IMR-90 (cell line): ENCODE results near the gene MARCKS. TPM values are rescaled to one million over a fixed set of nuclear protein-coding genes. Genes with fewer than 3 reads are reported as not detected.

Source experiments
- ATAC-seq: fragments of 200-7000 bp; cut with Tn5 transposase; 2 replicates; pipeline ENCODE4 v1.9.1; 2020; ENCODE audit warnings: low read depth, mild to moderate bottlenecking, moderate library complexity
- BruUV-seq: library from RNA; stranded (reverse); fragments of 400-500 nt; replicated peaks from 2 replicates; lab custom pipeline; 2021; lab: Mats Ljungman, UMichigan
- CTCF ChIA-PET: fragments of 300-600 bp; formaldehyde crosslinking; extraction: SDS; loops from one replicate; lab custom pipeline; 2021; ENCODE audit warnings: antibody characterized with exemption; lab: Yijun Ruan, JAX
- POLR2A ChIA-PET: fragments of 300-600 bp; sonication (Branson Sonifier 250); formaldehyde crosslinking; loops from one replicate; lab custom pipeline; 2022; ENCODE audit warnings: antibody characterized with exemption; ENCODE audit not compliant: unreplicated experiment; lab: Charles Lee
- DNase-seq: peaks from one replicate; pipeline ENCODE4 v3.0.0; 2013
- H2AFZ ChIP-seq: replicated peaks from 2 replicates; pipeline ENCODE3; 2013; ENCODE audit warnings: low read length, mild to moderate bottlenecking; ENCODE audit not compliant: poor library complexity
- H2AK5ac ChIP-seq: 2 replicates; pipeline ENCODE4 v1.6.1; 2013; ENCODE audit warnings: low read depth, low read length, inconsistent platforms
- H2AK9ac ChIP-seq: replicated peaks from 2 replicates; pipeline ENCODE3; 2013; ENCODE audit warnings: mild to moderate bottlenecking, low read depth, low read length, moderate library complexity; ENCODE audit not compliant: poor library complexity
- H2BK120ac ChIP-seq: 2 replicates; pipeline ENCODE4 v1.6.1; 2013; ENCODE audit warnings: low read depth, low read length, inconsistent platforms
- H2BK15ac ChIP-seq: 3 replicates; pipeline ENCODE4 v1.6.1; 2013; ENCODE audit warnings: low read depth, low read length, inconsistent platforms
- H2BK20ac ChIP-seq: 2 replicates; pipeline ENCODE4 v1.6.1; 2013; ENCODE audit warnings: low read depth, mild to moderate bottlenecking, inconsistent platforms, low read length, moderate library complexity
- H2BK5ac ChIP-seq: 2 replicates; pipeline ENCODE4 v1.6.1; 2013; ENCODE audit warnings: mild to moderate bottlenecking, low read depth, low read length, inconsistent platforms; ENCODE audit not compliant: poor library complexity, severe bottlenecking
- H3K14ac ChIP-seq: replicated peaks from 2 replicates; pipeline ENCODE4 v1.6.1; 2013; ENCODE audit warnings: low read depth, low read length, inconsistent platforms
- H3K18ac ChIP-seq: 2 replicates; pipeline ENCODE4 v1.6.1; 2013; ENCODE audit warnings: low read depth, low read length, control low read depth
- H3K23ac ChIP-seq: 2 replicates; pipeline ENCODE4 v1.6.1; 2013; ENCODE audit warnings: low read depth, low read length, inconsistent platforms
- H3K27ac ChIP-seq: 2 replicates; pipeline ENCODE4 v1.5.1; 2013; ENCODE audit warnings: mild to moderate bottlenecking, control low read depth, low read length; ENCODE audit not compliant: insufficient read depth
- H3K27me3 ChIP-seq: 2 replicates; pipeline ENCODE4 v1.6.1; 2013; ENCODE audit warnings: low read length; ENCODE audit not compliant: control insufficient read depth, insufficient read depth
- H3K36me3 ChIP-seq: 2 replicates; pipeline ENCODE4 v1.6.1; 2013; ENCODE audit warnings: low read length, mixed read lengths; ENCODE audit not compliant: control insufficient read depth, insufficient read depth
- H3K4ac ChIP-seq: 2 replicates; pipeline ENCODE4 v1.6.1; 2013; ENCODE audit warnings: low read depth, low read length, inconsistent platforms
- H3K4me1 ChIP-seq: 2 replicates; pipeline ENCODE4 v1.6.1; 2013; ENCODE audit warnings: low read length, mixed read lengths; ENCODE audit not compliant: control insufficient read depth, insufficient read depth
- H3K4me2 ChIP-seq: 2 replicates; pipeline ENCODE4 v1.6.1; 2013; ENCODE audit warnings: low read depth, mild to moderate bottlenecking, control low read depth, low read length, moderate library complexity
- H3K4me3 ChIP-seq: 2 replicates; pipeline ENCODE4 v1.5.1; 2013; ENCODE audit warnings: low read depth, mild to moderate bottlenecking, control low read depth, low read length, moderate library complexity; ENCODE audit not compliant: insufficient read depth
- H3K56ac ChIP-seq: 2 replicates; pipeline ENCODE4 v1.6.1; 2013; ENCODE audit warnings: low read length, inconsistent platforms; ENCODE audit not compliant: insufficient read depth; ENCODE audit errors: extremely low read depth
- H3K79me1 ChIP-seq, 2 experiments: 2 replicates each; pipeline ENCODE4 v1.6.1; 2013; ENCODE audit warnings: low read length in 2 of 2, inconsistent platforms in 1 of 2, low read depth in 1 of 2
- H3K9ac ChIP-seq: 2 replicates; pipeline ENCODE4 v1.6.1; 2013; ENCODE audit warnings: low read depth, low read length, control low read depth
- H3K9me1 ChIP-seq: 2 replicates; pipeline ENCODE4 v1.6.1; 2013; ENCODE audit warnings: low read length, inconsistent platforms; ENCODE audit not compliant: insufficient read depth
- H3K9me3 ChIP-seq: 2 replicates; pipeline ENCODE4 v1.6.1; 2013; ENCODE audit warnings: low read length; ENCODE audit not compliant: control insufficient read depth, insufficient read depth
- H4K20me1 ChIP-seq: 2 replicates; pipeline ENCODE4 v1.6.1; 2013; ENCODE audit warnings: low read length, inconsistent platforms; ENCODE audit not compliant: insufficient read depth
- H4K5ac ChIP-seq: 2 replicates; pipeline ENCODE4 v1.6.1; 2013; ENCODE audit warnings: mild to moderate bottlenecking, low read depth, low read length, control low read depth
- H4K8ac ChIP-seq, 2 experiments: 2 replicates each; pipeline ENCODE4 v1.6.1; 2013; ENCODE audit warnings: low read depth in 2 of 2, low read length in 2 of 2, control low read depth in 1 of 2, inconsistent platforms in 1 of 2
- H4K91ac ChIP-seq: 2 replicates; pipeline ENCODE4 v1.6.1; 2013; ENCODE audit warnings: low read depth, low read length, inconsistent platforms; ENCODE audit not compliant: insufficient read depth
- CEBPB ChIP-seq: IDR thresholded peaks from 2 replicates; pipeline ENCODE4 v1.6.1; 2012; ENCODE audit warnings: low read depth, low read length, improper control_type of control experiment
- CTCF ChIP-seq: conservative IDR thresholded peaks from 2 replicates; pipeline ENCODE4 v1.5.1; 2012; ENCODE audit warnings: mild to moderate bottlenecking, low read depth, low read length, improper control_type of control experiment
- RAD21 ChIP-seq: IDR thresholded peaks from 2 replicates; pipeline ENCODE4 v1.6.1; 2012; ENCODE audit warnings: low read length, improper control_type of control experiment
- WGBS, 2 experiments: methylation state at CpG; one replicate each; pipeline versions ENCODE4 v1.1.5 to v1.1.7; 2013; ENCODE audit warnings: missing lambda C conversion rate in 2 of 2; ENCODE audit not compliant: insufficient read length in 1 of 2; ENCODE audit errors: extremely low coverage in 2 of 2; 5-methylcytosine and 5-hydroxymethylcytosine counted together
- dilution Hi-C: fragments of 300-500 bp; cut with HindIII; formaldehyde crosslinking; loops from one replicate; pipeline ENCODE4 v1.14.3; 2018; ENCODE audit warnings: low sequenced_read_pairs; ENCODE audit not compliant: unreplicated experiment
- in situ Hi-C: fragments of 300-500 bp; cut with MboI; formaldehyde crosslinking; loops from 3 replicates; pipeline ENCODE4 v1.14.3; 2019; ENCODE audit warnings: low sequenced_read_pairs, inconsistent platforms, mixed read lengths
- intact Hi-C: fragments of 100-400 bp; cut with micrococcal nuclease; formaldehyde crosslinking; loops from 2 replicates; pipeline ENCODE4 v1.10.0; 2022
- polyA plus RNA-seq, 3 experiments: library from polyadenylated mRNA; depleted of rRNA; stranded (reverse); fragments of >200 nt; gene quantifications; 2 replicates each; pipeline ENCODE4 v1.2.3, GENCODE V29; 2012; ENCODE audit warnings: low replicate concordance in 1 of 3
- total RNA-seq: library from RNA; depleted of rRNA; stranded (reverse); fragments of >200 nt; gene quantifications from 2 replicates; pipeline ENCODE4 v1.2.3, GENCODE V29; 2012

Gene MARCKS
- total and polyA plus RNA-seq, 2 of the 4 experiments (the other 2 are of a cell fraction), result 34.5 to 40.7 TPM

GRCh38 chr6:113875470-113875869 lies 18.3 kb downstream of the MARCKS start:
- ChIA-PET CTCF (interaction anchor here (1.0 kb wide), 1 partner anchor 17 kb away, joined by 3 read pairs; no protein-coding TSS in a partner anchor), POLR2A (no interaction called here)
- Histone ChIP-seq H2BK120ac (peak overlapping the region; percentile 60; the same call in 1 of the 2 replicates), H2BK20ac (peak overlapping the region; percentile 28; the same call in 1 of the 2 replicates), H3K4me2 (peak overlapping the region; percentile 32; the same call in 1 of the 2 replicates), H3K14ac (0 out of 2 replicates have a peak overlapping the region, but pooled peaks have one; percentile 17), H3K23ac (no peak overlapping the region), H2AK5ac (no peak overlapping the region), H3K18ac (peak overlapping the region; percentile 91; the same call in 1 of the 2 replicates), H3K4me1 (peaks cover 6% of the 10 kb centered on the region; the same call in 1 of the 2 replicates), H4K8ac (peak overlapping the region in 1 of 2 experiments; percentile 31; a peak in 1 of 4 replicates), H3K27ac (no peak overlapping the region), H3K79me1 (0 out of 4 replicates have a peak, but pooled peaks cover 0 to 3% of the 10 kb centered on the region in 2 experiments), H3K4me3 (no peak overlapping the region), H2AK9ac (no peak overlapping the region), H3K9me1 (peaks cover 3% of the 10 kb centered on the region; the same call in 1 of the 2 replicates), H4K20me1 (no peaks in the 10 kb centered on the region), H2BK5ac (peak overlapping the region; percentile 78), H3K4ac (no peak overlapping the region), H2BK15ac (no peak overlapping the region; the same call in 2 of the 3 replicates), H3K9me3 (no peaks in the 10 kb centered on the region), H3K9ac (no peak overlapping the region), H3K56ac (no peak overlapping the region), H3K27me3 (no peaks in the 10 kb centered on the region), H3K36me3 (no peaks in the 10 kb centered on the region), H4K5ac (peak overlapping the region; percentile 89; the same call in 1 of the 2 replicates), H4K91ac (no peak overlapping the region), H2AFZ (no peak overlapping the region)
- WGBS, 2 experiments, result no CpG with 5 or more reads among the region's 2 CpGs
- in situ Hi-C loops, result loop anchor here (10.0 kb wide), 1 partner anchor 1101 kb away; no protein-coding TSS in a partner anchor
- BruUV-seq, result no TSS peak
- peak; percentile 76 for DNase-seq
- intact Hi-C loops, result no loop called here
- dilution Hi-C loops, result no loop called here
- ATAC-seq, result peak; percentile 44
- no peak for TF ChIP-seq CEBPB
- TF ChIP-seq RAD21, result no peak
- TF ChIP-seq CTCF, result no peak
